Measurements from ENCODE around the gene ZFP3.

GRCh38 chr17:5034063-5034462 lies 44.2 kb upstream of the ZFP3 start:
- no peak for TF ChIP-seq CTCF (conservative IDR thresholded peaks at IDR 0.05; ENCODE audit: low read depth, low read length)
- no peak for TF ChIP-seq RAD21 (IDR thresholded peaks at IDR 0.05; ENCODE audit: low read length)
- no peak for TF ChIP-seq POLR2A (IDR thresholded peaks at IDR 0.05; ENCODE audit: low read depth, low read length)
- TF ChIP-seq USF2 (IDR thresholded peaks at IDR 0.05; ENCODE audit: low read depth, low read length) = no peak
